Right kidney (tissue), 1 donor: ENCODE data around the gene FAM217B.
"Not testable (repeated sequence)": the region's sequence is repeated elsewhere in the genome, so short reads cannot be mapped to it uniquely, and the experiment has no call there.

Experiments used
- DNase-seq: peaks from one replicate; pipeline ENCODE4 v3.0.0-alpha.2; 2016

The FAM217B gene

DNA sequence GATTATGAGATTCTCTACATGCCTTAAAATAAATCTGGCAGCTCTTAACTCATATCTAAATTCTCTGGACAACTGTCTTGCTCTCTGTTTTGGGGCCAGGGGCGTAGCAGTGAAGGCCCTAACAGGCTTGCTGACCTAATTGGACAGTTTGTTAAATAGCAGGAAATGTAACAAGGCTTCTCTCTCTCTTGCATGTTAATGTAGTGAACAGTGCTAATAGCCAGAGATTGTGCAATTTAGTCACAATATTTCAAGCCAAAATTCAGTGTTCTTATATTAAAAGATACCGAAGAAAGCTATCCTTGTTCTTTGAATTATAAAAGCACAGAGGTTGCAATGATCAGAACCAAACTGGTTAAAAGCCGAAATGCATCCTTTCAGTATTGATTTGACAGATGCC lies 3.0 kb upstream of the FAM217B start:
- no peak for DNase-seq

DNA sequence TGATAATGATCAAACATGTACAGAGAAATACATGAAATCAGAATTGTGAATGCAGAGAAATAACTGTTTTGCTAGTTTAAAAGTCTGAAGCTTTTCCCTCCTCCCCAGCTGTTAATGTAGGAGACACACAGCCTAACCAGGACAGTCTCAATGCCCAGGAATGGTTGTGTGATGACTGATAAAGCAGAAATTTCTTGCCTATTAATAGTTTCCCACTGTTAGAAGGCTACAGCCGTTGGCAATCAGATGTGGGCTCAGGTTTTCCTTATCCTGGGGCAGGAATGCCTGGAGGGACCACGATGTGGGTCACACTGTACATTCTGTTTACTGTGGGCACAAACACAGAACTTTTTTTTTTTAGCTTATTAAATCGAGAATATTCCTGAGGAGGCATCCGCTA lies 2.0 kb upstream of the FAM217B start:
- DNase-seq, result no peak

DNA sequence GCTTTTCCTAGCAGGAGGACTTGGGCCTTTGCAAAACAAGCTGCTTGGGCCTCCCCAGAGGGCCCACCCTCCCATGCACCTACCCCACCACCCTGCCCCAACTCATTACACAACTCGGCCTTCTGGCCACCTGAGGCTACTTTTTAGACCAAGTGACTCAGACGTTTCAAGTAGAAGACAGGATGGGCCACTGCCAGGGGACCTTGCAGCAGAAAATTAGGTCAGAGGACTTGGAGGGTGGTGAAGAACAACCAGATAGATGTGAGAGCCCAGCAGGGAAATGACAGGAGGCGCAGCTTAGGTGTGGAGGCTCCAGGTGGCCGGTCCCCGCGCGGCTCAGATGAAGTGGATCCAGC lies 1.5 kb upstream of the FAM217B start:
- no peak for DNase-seq

DNA sequence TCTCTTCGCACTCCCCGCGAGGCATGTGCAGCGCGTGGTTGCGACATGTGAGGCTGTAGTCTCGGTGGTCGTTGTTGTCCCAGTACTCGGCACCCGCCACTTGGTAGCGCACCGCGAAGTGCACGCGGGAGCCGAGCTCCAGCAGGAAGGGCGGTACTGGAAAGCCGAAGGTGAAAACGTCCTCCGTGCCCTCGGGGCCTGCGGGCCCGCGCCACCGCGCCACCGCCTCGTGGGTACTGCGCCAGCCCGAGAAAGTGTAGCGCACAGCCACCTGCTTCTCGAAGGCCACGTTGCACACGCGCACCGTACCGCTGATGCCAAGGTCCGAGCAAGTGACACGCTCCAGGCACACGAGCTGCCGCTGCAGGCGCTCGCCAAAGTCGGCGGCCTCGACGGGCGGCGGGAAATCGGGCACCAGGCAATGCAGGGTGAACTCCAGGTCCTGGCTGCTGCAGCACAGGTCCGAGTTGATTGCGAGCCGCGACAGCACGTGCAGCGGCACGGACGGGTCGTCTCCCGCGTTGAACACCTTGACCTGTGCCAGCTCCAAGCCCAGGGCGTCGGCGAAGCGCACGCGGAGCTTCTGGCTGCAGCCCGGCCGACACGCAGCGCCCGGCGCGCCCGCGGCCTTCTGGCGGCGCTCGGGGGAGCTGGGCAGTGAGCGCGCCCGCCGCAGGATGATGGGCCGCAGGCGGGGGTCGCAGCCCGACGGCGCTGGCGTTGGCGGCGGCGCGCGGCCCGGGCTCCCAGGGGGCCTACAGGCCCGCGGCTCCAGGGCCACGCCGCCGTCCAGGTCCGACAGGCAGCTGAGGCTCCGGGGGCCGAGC lies 924 bp upstream of the FAM217B start:
- peak; percentile 42 for DNase-seq

DNA sequence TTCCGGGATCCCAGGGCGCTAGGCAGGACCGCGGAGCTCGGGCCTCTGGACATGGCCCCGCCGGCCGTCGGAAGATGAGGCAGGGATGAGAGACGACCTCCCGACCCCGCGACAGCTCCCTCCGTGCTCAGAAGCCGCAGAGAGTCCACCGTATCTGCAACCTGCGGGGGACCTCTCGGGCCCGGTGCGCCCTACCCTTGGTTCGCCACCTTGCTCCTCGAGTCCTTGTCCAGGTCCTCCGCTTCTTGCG lies 385 bp upstream of the FAM217B start:
- DNase-seq, result peak; percentile 94

DNA sequence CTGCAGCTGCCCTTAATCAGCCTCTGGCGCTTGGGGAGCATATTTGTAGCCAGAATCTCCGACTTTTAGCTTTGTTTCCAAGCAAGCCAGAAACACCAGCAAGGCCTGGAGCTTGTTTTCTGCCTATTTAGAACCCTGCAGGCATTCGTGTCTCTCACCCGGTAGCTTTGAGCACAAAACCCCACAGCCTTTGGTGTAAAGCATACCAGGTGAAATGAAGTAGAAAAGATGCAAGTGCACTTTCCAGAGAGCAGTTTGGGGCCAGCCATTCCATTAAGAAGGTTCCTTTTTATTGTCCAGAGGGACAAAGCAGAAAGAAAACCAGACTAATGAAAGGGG lies 736 bp downstream of the FAM217B start:
- no peak for DNase-seq

DNA sequence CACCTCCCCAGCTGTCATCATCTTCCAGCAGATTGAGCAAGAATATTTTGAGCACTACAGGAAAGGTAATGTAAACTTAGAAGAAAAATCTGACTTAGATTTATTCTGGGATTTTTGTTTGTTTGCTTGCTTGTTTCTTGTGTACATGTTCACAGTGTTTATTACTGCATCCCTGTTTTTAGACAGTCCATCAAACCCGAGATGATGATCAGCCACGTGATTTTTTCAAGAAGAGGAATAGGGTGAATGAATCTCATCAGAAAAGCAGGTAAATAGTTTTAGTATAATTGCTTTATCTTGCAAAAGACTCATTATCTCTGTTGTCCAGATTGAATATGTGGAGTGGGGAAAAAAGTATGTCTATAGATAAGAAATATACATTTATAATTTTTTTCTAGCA lies 2.1 kb downstream of the FAM217B start:
- no peak for DNase-seq

DNA sequence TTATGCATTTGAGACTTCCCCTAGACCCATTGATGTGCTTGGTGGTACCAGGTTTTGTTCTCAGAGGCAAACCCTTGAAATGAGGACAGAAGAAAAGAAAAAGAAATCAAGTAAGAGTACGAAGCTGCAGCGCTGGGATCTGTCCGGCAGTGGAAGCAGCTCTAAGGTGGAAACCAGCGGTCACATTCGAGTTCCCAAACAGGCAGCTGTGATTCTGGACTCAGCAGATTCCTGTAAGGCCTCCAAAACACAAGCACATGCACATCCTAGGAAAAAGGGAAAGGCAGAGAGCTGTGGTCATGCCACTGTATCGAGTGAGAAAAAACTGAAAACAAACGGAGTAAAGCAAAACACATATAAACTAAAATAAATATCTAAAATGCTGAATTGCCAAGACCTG lies 4.5 kb downstream of the FAM217B start:
- DNase-seq, result no peak

DNA sequence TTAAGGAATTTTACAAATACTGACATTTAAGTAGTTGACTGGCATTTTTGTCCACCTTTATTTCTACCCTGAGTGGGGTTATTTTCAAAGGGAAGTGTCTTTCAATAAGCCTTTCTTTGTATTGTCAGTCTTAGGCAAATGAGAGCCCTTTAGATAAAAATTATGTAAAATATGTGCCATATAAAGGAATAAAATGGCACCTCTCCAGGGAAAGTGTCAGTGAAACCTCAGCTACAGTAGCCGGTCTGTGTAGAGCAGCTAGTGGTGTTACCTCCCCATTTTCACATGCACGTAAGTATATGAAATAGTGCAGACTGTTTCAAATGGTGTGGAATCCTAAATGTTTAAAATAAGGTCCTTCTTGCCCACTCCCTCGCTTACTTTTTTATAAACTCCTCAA lies 5.0 kb downstream of the FAM217B start:
- no peak for DNase-seq

DNA sequence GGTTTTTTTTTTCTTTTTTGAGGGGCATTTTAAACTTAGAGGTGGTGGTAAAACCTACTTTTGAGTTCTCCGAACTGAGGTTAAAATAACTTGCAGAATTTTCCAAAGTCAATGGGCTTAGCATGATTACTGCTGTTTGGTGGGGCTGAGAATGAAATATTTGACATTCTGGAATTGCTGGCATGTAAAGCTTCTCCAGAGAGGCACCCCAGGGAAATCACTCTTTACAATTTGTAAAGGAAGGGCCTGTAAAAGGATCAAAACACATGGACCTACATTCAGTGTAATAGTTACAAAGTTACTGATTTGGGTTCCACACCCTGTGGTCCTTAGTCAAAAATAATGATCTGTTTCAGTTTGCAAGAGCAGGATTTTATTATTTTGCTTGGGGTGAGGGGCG lies 5.5 kb downstream of the FAM217B start:
- no peak for DNase-seq

DNA sequence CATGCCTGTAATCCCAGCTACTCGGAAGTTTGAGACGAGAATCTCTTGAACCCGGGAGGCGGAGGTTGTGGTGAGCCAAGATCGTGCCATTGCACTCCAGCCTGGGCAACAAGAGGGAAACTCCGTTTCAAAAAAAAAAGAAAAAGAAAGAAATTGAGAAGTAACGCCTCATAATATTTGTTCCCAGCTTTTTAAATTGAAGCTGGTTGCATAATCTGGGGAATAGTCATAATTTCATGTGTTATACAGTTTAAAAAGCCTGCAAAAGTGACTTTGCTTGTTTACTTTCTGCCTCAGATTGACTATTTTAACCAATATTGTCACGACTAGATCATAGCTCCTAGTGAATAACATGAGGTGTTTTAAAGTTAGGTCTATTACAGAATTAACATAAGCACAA lies 7.2 kb downstream of the FAM217B start:
- no peak for DNase-seq

DNA sequence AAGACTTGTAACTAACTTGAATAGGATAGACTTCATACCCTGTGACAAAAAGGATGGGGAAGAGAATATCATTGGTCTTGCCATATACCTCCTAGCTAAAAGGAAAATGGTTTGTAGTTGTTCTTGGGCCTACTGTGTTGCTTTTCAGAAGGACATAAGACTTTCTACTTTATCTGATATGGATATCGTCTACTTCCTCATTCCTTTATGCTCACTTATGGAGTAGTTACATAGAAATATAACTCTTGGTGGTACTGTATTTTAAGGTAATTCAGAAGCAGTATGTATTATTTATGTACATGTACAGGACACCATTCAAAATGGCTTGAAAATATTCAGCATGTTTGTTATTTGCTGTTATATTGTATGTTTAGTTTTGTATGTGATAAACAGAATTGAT lies 8.0 kb downstream of the FAM217B start:
- DNase-seq, result no peak

DNA sequence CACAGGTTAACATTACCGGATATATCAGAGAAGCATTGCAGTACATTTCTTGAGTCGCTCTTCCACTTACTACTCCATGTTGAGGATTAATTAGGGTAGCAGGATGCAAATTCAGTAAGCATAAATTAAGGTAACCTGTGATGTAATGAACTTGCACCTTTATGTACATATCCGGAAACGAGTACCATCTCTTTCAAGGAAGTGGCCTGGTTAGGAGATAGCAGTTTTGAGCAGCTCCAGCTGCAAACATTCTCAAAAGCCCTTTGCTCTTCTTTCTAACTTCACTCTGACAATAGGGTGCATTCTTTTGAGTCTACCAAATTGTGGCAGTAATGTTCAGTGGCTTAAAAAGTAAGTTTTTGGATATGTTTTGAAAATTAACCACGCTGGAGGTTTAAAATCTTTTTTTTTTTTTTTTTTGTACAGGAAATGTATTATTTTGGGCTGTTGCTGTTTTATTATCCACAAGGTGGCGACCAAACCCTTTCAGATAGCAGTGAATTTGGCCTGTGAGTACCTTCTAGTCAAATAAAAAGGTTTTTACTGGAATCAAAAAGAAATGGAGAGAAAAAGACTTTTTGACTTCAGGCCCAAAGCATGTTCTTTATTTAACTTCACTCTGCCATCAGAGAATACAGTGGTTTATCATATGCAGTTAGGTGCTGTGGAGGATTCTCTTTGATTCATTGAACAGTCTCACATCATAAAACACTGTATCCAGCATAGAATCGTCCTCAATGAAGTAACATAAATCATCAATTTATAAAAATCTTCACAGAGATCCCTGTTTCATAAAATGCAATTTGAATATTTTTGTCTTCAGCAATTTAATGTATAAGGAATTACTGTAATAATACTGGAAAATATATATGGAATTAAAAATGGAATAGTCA lies 8.9 kb downstream of the FAM217B start:
- DNase-seq, result no peak

DNA sequence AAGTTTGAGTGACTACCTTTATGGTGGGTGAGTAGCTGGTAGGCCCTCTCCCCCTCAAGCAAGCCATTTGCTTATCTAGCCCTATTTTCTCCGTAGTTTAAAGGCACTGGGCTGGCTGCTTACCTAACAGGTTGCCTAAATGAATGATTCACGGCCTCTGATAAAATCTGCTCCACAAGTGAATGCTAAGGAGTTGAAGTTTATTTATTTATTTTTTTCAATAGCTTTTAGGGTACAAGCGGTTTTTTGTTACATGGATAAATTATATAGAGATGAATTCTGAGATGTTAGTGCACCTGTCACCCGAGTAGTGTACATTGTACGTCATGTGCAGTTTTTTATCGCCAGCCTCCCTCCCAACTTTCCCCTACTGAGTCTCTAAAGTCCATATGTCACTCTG lies 9.7 kb downstream of the FAM217B start:
- DNase-seq, result no peak

DNA sequence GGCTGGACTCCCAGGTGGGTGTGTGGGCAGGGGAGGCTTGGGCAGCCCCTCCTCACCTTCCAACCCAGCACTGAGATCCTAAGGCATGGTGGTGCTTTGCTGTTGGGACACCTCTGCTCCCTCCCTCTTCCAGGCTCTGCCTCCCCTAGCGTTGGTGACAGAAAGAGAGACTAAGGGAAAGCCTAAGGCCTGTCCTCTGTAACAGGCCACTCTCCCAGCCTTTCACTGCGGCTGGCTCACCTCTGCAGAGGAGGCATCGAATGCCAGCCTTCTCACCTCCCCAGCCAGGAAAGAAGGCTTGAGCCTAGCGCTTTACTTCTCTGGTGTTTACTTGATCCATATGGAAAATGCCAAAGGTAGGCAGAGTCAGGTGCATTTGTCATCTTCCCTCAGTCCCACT lies 14.5 kb downstream of the FAM217B start:
- DNase-seq, result no peak

DNA sequence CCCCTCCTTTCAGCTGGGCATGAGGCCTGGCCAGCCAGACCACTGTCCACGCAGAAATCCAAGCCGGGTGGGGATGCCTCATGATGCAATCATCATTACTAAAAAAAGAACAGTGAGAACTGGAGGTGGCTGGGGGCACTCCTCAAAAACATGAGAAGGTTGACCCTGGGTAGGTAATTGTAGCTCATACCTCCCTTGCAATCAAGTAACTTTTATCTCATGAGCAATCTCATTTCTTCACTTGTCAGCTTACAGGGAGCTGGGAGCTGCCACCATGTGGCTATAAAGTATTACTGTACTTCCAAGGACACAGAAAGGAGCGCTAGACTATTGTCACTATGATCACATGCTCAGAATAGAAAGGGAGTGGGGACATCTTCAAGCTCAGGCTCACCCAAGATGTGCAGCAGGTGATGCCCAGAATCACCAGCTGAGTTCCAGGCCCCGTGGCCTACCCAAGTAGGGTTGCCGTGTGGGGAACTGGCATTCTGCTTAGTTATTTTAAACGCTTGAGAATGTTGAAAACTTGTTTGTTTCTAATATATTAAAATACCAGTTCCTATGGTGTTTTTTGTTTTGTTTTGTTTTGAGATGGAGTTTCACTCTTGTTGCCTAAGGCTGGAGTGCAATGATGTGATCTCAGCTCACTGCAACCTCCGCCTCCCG lies 15.1 kb downstream of the FAM217B start:
- no peak for DNase-seq

DNA sequence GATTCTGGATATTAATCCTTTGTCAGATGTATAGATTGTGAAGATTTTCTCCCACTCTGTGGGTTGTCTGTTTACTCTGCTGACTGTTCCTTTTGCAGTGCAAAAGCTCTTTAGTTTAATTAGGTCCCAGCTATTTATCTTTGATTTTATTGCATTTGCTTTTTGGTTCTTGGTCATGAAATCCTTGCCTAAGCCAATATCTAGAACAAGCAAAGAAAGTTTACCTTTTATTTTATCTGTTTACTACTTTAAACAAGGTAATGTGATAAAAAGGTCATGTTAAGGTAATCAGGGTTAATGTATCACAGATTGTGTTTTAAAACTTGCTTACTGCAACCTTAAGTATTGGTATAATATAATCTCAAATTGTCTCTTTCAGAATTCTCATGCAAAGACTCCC lies 17.4 kb downstream of the FAM217B start:
- not testable (repeated sequence) for DNase-seq

DNA sequence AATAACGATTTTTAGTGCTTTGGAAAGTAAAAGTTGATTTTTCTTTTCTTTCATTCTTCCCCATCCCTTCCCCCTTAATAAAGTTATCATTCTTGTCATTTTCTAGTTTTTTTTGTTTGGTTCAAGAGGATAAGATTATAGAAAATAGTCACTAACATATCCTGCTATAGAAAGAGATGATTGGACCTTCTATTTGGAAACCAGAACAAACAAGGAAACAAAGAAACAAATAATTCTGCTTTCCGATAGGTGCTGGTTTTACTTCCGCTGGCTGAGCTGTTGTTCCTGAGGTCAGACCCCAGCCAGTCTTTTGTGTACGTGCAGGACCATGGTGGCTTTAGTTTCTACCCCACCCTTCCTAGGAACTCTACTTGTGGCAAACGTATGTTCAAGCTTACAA lies 17.9 kb downstream of the FAM217B start, which contains the start of gene CDH26:
Gene CDH26, plus strand, starts transcription at position 301 of the 400 bp plus-strand sequence. CDS start 304 bp downstream, outside the sequence.
- no peak for DNase-seq

DNA sequence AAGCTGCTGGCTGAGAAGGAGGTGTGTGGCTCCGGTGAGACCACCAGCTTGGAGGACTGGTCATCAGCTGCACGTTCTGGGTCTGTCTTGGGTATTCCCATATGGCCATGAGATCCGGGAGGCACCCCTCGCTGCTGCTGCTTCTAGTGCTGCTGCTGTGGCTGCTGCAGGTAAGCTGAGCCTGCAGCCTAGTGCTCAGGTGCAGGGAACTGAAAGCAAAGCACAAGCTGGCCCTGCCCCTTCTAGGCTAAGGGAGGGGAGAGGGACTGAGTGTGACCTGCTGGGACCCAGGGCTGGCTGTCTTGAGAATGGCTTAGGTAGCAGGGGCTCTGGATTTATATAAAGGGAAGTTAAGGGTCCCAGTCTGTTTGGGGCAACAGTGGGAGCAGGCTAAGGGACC lies 18.4 kb downstream of the FAM217B start:
- no peak for DNase-seq

DNA sequence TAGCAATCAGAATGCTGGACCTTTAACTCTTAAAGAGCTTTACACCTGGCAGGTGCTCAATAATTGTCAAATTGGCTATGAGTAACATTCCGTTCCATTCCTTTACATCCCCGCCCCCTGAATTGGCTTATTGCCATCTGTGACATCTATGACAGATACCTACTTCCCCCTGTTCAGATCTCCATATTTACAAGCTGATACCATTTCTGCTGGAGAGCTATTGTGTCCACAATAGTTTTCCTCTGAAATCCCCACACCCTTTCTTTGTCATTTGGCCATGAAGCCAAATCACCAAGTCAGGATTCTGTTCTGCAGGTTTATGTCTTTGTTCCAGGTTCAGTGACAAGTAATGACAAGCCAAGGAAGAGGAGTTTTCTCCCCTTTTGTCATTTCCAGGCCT lies 21.2 kb downstream of the FAM217B start:
- DNase-seq, result no peak

DNA sequence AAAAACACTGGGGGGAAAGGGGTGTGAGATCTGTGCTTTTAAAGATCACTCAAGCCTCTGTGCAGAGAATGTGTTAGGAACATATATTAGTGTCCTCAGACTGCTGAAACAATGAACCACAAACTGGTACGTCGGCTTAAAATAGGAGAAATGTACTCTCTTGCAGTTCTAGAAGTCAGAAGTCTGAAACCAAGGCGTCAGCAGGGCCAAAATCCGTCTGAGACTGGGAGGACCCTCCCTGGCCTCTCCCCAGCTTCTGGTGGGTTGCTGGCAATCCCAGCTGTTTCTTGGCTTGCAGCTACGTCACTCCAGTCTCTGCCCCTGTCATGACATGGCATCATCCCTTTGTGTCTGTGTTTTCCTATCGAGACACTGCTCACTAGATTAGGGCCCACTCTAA lies 22.0 kb downstream of the FAM217B start:
- no peak for DNase-seq

DNA sequence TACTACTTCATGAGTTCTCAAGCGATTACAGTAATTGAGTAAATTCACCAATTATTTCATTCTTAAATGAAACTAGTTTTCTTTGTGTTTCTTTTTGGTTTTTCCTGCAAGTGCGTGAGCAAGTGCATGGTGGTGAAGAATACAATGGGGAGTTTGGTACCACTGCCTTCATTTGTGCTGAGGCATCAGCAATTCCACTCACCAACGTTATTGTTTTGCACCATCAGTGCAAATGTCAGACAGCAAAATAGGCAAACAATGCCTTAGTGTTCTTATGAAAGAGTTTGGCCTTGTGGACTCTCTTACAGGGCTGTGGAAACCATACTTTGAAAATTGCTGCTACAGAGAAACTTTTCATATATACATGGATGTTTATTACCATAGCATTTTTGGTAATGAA lies 26.2 kb downstream of the FAM217B start:
- no peak for DNase-seq

DNA sequence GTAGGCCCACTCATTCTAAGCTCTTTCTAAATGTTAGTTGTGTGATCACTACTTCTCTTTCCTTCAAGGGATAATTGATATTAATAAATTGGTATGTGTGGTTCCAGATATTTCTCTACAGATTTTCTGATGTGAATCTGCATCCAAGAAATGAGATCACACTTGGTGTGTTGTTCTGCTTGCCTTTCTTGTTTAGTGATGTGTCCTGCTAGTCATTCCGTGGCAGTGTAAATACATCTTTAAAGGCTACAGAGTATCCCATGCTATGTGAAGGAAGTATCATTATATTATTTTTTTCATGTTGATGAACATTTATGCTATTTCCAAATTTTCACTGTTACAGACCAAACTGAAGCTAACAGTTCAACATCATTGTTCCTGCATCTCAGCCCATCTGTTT lies 31.2 kb downstream of the FAM217B start:
- DNase-seq, result no peak
